DMS53 treated with DMSO at 0.1 percent for 48 hours (cell line): ENCODE results near the gene KRTDAP.
"Not testable (repeated sequence)": the region's sequence is repeated elsewhere in the genome, so short reads cannot be mapped to it uniquely, and the experiment has no call there.

Source experiments
- DNase-seq: peaks from one replicate; lab custom pipeline; 2025; ENCODE audit not compliant: unreplicated experiment; lab: John Stamatoyannopoulos, UW

The KRTDAP gene

GRCh38 chr19:35486268-35486708 is 4.0 kb downstream of the KRTDAP start:
- DNase-seq: no peak

DNA sequence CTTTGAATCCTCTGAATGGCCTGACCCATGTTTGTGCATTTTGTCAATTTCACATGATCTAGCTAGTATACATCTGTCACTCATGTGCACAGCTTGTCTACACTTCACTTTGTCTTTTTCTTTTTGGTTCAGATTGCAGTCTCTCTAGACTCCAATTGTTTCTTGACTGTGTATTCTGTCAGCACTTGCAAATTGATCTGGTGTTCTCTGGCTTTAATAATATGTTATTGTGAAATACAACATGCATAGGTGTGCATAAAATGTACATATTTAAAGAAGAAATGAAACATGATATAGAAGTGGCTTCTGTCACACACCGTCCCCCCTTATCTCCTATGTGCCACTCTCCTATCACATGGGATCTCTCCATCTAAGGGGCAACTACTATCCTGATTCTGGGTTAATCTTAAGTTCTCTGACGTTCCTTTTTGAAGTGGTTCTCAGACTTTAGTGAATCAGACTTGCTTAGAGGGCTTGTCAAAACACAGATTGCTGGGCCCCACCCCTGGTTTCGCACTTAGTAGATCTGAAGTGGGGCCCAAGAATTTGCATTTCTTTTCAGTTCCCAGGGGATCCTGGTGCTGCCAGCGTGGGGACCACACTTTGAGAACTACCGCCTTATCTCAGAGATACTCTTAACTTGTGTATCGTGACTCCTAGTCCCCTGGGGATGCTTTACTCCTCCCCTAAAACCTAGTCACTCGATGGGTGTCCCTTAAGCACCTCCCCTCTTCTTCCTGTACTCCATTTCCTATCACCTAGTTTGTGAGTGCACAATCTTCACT is 5.8 kb downstream of the KRTDAP start:
- DNase-seq: no peak

GRCh38 chr19:35483089-35483488 is 7.2 kb downstream of the KRTDAP start:
- no peak for DNase-seq

DNA sequence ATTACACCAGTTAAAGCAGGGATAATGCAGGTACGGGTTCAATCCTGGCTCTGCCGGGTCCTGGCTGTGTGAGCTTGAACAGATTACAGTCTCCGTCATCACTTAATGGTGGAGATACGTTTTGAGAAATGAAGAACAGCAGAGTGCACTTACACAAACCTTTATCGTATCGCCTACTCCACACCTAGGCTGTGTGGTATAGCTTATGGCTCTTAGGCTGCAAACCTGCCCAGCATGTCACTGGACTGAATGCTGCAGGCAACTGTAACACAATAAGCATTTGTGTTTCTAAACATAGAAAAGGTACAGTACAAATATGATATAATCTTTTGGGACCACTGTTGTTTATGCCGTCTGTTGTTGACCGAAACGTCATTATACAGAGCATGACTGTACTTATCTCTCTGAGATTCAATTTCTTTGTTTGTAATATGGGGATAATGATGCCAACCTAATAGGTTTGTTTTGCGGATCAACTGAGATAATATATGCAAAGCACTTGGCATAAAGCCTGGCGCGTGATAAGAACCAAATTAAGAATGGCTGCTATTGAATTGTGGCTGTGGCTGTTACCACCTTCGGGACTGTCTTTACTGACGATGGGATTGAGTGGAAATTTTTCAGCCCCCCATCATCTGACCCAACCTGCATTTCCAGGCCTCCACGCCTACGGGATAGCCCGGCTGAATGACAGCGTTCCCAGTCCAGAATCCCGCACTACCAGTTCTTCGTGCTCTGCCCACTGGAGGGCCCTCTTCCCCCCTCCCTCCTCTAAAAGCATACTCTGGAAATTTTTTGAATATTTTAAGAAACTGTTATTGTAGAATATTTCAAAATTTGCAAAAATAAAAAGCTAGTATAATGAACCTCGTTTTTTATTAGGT is 11.2 kb downstream of the KRTDAP start:
- DNase-seq: no peak

DNA sequence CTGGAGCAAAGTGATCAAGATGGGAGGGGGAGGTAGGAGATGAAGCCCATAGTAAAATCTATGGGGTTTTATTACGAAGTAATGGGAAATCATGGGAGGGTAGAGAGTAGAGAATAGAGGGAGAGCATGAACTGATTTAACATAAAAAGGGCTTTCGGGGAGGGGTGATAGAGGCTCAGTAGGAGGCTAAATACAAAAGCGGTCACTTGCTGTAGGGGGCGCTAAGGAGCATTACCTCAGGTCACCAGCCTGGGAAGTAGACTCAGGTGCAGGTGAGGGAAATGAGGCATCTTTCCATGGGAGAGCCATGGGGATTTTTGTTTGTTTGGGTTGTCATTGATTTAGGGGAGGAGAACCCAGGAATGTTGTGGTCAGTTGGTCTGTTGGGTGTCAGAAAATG is 14.1 kb downstream of the KRTDAP start:
- no peak for DNase-seq

GRCh38 chr19:35474594-35474993 is 15.7 kb downstream of the KRTDAP start:
- not testable (repeated sequence) for DNase-seq

DNA sequence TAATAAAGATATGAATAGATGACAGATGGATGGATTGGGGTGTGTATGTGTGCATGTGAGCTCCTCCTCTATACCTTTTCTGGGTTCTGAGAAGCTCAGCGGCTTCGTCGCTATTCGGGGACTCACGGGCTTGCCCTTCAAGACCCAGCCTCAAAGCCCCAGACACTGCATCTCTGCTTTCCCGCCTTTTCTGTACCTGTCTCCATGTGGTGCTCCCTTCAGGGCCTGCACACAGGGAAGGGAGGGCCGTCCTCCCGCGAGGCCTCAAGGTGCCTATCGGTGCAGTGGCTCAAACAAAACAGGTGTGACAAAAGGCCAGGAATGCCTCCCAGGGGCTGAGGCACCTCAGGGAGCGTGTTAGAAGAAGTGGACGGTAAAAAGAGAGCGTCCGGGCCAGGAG is 16.2 kb downstream of the KRTDAP start:
- no peak for DNase-seq

DNA sequence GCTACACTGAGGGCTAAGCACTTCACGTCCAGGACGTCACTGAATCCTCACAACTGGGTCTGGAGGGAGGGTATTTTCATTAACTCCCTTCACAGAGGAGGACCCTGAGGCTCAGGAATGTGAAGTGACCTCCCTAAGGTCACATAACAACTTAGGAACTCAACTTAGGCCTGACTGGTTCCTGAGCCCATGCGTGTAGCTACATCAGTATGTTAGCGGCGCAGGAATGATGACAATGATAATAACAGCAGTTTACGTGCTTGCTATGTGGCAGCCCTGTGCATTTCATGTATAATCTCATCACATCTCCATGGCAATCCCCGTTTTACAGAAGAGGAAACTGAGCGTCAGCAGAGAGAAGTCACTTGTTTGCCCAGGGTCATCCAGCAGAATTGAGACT is 18.3 kb downstream of the KRTDAP start:
- DNase-seq: no peak

- DNase-seq: not testable (repeated sequence)
These were observed 19.2 kb downstream of the KRTDAP start for GRCh38 chr19:35471075-35471474.

- DNase-seq: no peak
These were observed 20.1 kb downstream of the KRTDAP start for GRCh38 chr19:35470128-35470527.

DNA sequence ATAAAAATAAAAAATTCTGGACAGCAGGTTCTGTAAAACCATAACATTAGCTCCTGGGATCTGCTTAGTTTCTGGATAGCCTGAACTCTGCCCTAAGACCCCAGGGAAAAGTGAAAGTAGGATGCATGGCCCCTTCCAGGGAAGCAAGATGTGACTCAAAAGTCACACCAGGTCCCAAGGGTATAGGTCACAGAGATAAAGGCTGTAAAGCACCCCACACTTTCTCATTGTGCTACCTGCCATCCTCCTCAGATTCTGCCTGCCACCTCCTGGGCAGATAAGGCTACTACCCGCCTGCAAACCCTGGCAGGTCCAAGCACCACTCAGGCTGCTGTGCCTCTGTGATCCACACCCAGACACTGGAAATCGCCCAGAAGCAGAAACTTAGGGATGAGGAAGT is 21.6 kb downstream of the KRTDAP start:
- DNase-seq: peak; percentile 71

DNA sequence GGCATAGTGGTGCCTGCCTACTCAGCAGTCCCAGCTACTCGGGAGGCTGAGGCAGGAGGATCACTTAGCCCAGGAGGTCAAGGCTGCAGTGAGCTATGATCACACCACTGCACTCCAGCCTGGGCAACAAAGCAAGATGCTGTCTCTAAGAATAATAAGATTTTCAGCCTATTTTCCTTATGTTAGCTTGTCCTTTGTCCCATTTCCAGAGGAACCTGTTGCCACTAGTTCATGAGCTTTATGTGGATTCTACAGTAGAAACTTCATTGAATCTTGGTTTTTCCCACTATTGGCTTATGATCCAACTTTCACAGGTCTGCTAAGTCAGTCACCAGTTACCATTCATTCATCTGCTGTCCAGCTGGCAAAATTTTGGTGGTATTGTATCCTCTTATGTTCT is 24.0 kb downstream of the KRTDAP start:
- no peak for DNase-seq

DNA sequence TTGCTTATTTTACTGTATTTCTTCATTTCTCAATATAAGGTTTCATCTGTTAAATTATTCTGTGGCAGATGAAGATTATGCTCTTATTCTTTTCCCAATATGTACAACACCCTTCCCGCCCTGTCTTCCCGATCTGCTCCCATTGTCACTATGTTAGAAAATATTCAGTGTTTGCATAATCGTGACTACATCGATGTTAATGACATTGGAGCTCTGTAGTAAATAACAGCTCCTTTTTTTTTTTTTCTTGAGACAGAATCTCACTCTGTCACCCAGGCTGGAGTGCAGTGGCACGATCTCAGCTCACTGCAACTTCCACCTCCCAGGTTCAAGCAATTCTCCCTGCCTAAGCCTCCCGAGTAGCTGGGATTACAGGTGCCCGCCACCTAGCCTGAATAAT is 27.3 kb downstream of the KRTDAP start:
- not testable (repeated sequence) for DNase-seq

DNA sequence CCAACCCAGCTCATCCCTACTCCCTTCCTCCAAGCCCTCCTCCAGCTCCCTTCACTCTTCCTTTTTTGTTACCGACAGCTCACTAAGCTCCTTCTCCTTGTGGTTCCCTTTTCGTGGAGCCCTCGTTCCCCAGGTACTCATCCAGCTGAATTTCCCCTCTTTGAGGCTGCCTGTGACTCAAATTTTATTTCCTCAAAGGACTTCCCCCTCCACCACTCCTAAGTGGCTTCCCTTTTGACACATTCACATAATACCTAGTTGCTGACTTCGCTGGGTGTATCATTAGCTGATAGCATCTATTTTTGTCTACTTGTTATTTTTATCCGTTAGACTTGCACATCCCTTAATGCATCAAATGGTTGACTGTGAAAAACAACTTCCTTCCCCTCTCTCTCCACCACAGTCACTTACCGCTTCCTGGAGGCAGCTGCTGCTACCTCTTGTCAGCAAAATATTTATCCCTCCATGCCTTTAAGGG is 27.7 kb downstream of the KRTDAP start:
- DNase-seq: no peak

GRCh38 chr19:35461788-35462187 is 28.5 kb downstream of the KRTDAP start:
- not testable (repeated sequence) for DNase-seq

GRCh38 chr19:35461060-35461459 is 29.2 kb downstream of the KRTDAP start:
- DNase-seq: no peak

GRCh38 chr19:35460608-35461007 is 29.7 kb downstream of the KRTDAP start:
- no peak for DNase-seq

GRCh38 chr19:35459414-35460082 is 30.7 kb downstream of the KRTDAP start:
- peak; percentile 47 for DNase-seq

GRCh38 chr19:35458731-35459391 is 31.4 kb downstream of the KRTDAP start:
- peak; percentile 96 for DNase-seq

GRCh38 chr19:35458192-35458591 is 32.1 kb downstream of the KRTDAP start:
- DNase-seq: no peak

- DNase-seq: no peak
These were observed 33.1 kb downstream of the KRTDAP start for GRCh38 chr19:35457173-35457572.
